Ovary (tissue), 9 donors: ENCODE measurements around the gene MYBPHL. TPM values are rescaled to one million over a fixed set of nuclear protein-coding genes. Genes with fewer than 3 reads are reported as not detected.

Experiments used
- DNase-seq, 5 donors: peaks; one replicate each; pipeline ENCODE4 v3.0.0-alpha.2; 2019 to 2020
- H3K27ac ChIP-seq, 2 donors: fragments of 200-600 bp; one replicate each; pipeline versions ENCODE4 v1.5.1 to v1.8.0; 2019 to 2022
- H3K27me3 ChIP-seq: fragments of 200-600 bp; one replicate; pipeline ENCODE4 v1.8.0; 2022
- H3K36me3 ChIP-seq: fragments of 200-600 bp; sonication (generic); one replicate; pipeline ENCODE4 v1.5.1; 2019
- H3K4me1 ChIP-seq: one replicate; pipeline ENCODE4 v1.8.1; 2013; ENCODE audit warnings: mild to moderate bottlenecking, moderate library complexity; ENCODE audit not compliant: insufficient read depth
- H3K4me3 ChIP-seq: fragments of 200-600 bp; sonication (generic); one replicate; pipeline ENCODE4 v1.5.1; 2017
- H3K9me3 ChIP-seq, 2 donors: fragments of 200-600 bp in 1 of 2; sonication (generic) in 1 of 2; one replicate each; pipeline versions ENCODE4 v1.5.1 to v1.8.1; 2013 to 2019; ENCODE audit warnings: mild to moderate bottlenecking in 1 of 2, moderate library complexity in 1 of 2
- EP300 ChIP-seq: sonication (generic); formaldehyde crosslinking; IDR thresholded peaks from one replicate; pipeline ENCODE4 v1.6.1; 2017; ENCODE audit warnings: antibody characterized with exemption
- POLR2A ChIP-seq: fragments of 450-650 bp; IDR thresholded peaks from one replicate; pipeline ENCODE4 v1.6.1; 2017; ENCODE audit warnings: antibody characterized with exemption, mild to moderate bottlenecking, moderate library complexity
- WGBS, 3 donors: extraction: QIAGEN DNeasy Blood & Tissue Kit in 1 of 3; methylation state at CpG; one replicate each; pipeline versions ENCODE4 v1.1.5 to v1.1.7; 2013 to 2017; 5-methylcytosine and 5-hydroxymethylcytosine counted together
- intact Hi-C, 4 donors: fragments of 100-400 bp; cut with DNase I; formaldehyde crosslinking; loops; one replicate each; pipeline versions ENCODE4 v1.11.0 to v1.15.1; 2022 to 2023
- polyA plus RNA-seq, 2 donors: library from polyadenylated mRNA; stranded (reverse); fragments of 200-250 nt in 1 of 2; fragments of 350-450 nt in 1 of 2; fragmentation: Illumina TruSeq in 1 of 2; extraction: RNeasy Lipid Tissue Mini Kit (QIAGEN cat#74804) in 1 of 2; gene quantifications; one replicate each; pipeline ENCODE4 v1.2.3, GENCODE V29; 2013 to 2014
- total RNA-seq, 7 donors: library from RNA; depleted of rRNA in 2 of 7; stranded (reverse); fragments of >200 nt in 2 of 7; fragmentation: NEBNext Ultra II Directional in 3 of 7; extraction: Animal tissue kit (Norgen Biotek cat#: 25700) in 3 of 7; gene quantifications; one replicate each; pipeline versions ENCODE4 v1.1.0 to v1.2.4, GENCODE V29; 2016 to 2023
- TF ChIP-seq, protein P1 (sequence below), 3 donors: fragments of 450-650 bp in 2 of 3; fragments of 200-600 bp in 1 of 3; IDR thresholded peaks; one replicate each; pipeline versions ENCODE4 v1.5.1 to v1.8.0; 2016 to 2022; ENCODE audit warnings: antibody characterized with exemption in 3 of 3, mild to moderate bottlenecking in 1 of 3
- donor health status: DM: no; HTN: no; CAD: no; lungs with moderate emphysema.
- donor health status: DM: no; HTN: no; CAD: no.
- donor health status: Bipolar disorder and iron deficiency.
- donor health status: DM: yes; HTN: yes; CAD: no.
- donor health status: DM: no; HTN: no; CAD: no.
- donor health status: DM: yes; HTN: yes; CAD: no.

MYBPHL gene
- total and polyA plus RNA-seq, 9 donors = 0.38 TPM; not detected in 8

DNA sequence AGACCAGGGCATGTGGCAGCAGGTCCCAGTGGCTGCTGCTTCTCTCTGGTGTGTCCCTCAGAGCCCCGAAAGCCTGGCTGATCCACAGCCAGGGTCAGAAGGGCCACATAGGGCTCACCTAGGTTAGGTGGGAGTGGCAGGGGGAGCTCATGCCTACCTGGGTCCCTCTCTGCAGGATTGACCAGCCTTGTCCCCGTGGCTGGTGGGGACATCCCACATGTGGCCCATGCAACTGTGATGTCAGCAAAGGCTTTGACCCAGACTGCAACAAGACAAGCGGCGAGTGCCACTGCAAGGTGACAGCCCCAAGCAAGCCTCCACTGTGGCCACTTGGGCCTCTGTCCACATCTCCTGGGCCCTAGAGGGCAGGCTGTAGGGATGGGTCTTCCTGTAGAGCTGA, 41.8 kb downstream of the MYBPHL start:
- intact Hi-C loops = loop anchor here in 2 of 4 donors (5.0 to 10.0 kb wide), 3 partner anchors 132 to 270 kb away; partner anchors contain the start of genes GPR61 (in 2 of the 2), ELAPOR1 (in 1 of the 2) and SORT1 (in 1 of the 2)
- no peak overlapping the region for H3K27ac ChIP-seq
- WGBS, 3 donors = 89 to 95% (median 91%) methylated on average over 4 of the region's 4 CpGs
- H3K4me3 ChIP-seq = no peak overlapping the region
- H3K9me3 ChIP-seq = no peaks in the 10 kb centered on the region
- TF ChIP-seq EP300 = no peak
- TF ChIP-seq POLR2A = no peak
- TF ChIP-seq, protein P1, sequence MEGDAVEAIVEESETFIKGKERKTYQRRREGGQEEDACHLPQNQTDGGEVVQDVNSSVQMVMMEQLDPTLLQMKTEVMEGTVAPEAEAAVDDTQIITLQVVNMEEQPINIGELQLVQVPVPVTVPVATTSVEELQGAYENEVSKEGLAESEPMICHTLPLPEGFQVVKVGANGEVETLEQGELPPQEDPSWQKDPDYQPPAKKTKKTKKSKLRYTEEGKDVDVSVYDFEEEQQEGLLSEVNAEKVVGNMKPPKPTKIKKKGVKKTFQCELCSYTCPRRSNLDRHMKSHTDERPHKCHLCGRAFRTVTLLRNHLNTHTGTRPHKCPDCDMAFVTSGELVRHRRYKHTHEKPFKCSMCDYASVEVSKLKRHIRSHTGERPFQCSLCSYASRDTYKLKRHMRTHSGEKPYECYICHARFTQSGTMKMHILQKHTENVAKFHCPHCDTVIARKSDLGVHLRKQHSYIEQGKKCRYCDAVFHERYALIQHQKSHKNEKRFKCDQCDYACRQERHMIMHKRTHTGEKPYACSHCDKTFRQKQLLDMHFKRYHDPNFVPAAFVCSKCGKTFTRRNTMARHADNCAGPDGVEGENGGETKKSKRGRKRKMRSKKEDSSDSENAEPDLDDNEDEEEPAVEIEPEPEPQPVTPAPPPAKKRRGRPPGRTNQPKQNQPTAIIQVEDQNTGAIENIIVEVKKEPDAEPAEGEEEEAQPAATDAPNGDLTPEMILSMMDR (IDR thresholded peaks at IDR 0.05) = no peak
- no peak for DNase-seq
- no peaks in the 10 kb centered on the region for H3K27me3 ChIP-seq
- no peaks in the 10 kb centered on the region for H3K4me1 ChIP-seq
- H3K36me3 ChIP-seq = no peaks in the 10 kb centered on the region

DNA sequence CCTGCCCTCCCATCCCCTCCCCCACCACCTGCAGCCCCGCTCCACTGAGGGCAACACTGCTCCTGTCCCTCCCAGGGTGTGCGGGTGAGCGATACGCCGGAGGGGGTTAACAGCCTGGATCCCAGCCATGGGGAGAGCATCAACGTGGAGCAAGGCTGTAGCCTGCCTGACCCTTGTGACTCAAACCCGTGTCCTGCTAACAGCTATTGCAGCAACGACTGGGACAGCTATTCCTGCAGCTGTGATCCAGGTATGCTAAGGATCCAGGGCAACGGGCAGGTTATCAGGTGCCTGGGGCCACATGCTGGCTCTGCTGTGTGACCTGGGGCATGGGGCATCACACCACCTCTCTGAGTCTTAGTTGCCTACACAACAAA, 42.4 kb downstream of the MYBPHL start:
- H3K36me3 ChIP-seq = no peaks in the 10 kb centered on the region

DNA sequence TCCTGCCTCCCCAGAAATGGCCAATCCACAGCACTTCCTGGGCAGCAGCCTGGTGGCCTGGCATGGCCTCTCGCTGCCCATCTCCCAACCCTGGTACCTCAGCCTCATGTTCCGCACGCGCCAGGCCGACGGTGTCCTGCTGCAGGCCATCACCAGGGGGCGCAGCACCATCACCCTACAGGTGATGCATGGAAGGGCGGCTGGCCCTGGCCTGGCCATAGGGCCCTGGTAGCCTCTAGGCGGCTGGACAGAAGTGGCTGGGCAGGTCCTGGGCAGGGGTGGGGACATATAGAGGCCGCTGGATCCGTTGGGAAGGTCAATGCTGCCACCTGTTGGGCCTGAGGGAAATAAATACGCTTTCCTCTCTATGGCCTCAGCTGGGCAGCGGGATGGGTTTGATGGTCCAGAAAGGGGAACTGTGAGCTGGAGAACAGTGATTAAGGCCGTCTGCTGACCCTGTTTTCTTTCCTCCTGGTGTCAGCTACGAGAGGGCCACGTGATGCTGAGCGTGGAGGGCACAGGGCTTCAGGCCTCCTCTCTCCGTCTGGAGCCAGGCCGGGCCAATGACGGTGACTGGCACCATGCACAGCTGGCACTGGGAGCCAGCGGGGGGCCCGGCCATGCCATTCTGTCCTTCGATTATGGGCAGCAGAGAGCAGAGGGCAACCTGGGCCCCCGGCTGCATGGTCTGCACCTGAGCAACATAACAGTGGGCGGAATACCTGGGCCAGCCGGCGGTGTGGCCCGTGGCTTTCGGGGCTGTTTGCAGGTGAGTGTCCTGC, 43.0 kb downstream of the MYBPHL start:
- peak; percentile 62 to 86 (median 79) for DNase-seq
- WGBS, 3 donors = 49 to 58% (median 53%) methylated on average over 23 to 29 of the region's 29 CpGs
- no peaks in the 10 kb centered on the region for H3K9me3 ChIP-seq
- no peaks in the 10 kb centered on the region for H3K4me1 ChIP-seq
- TF ChIP-seq, protein P1 (IDR thresholded peaks at IDR 0.05) = peak; percentile 76 to 98 (median 94)
- no peak for TF ChIP-seq EP300
- no peak overlapping the region for H3K4me3 ChIP-seq
- no peaks in the 10 kb centered on the region for H3K36me3 ChIP-seq
- intact Hi-C loops = loop anchor here in 3 of 4 donors (5.0 to 10.0 kb wide), 4 partner anchors 134 to 271 kb away; partner anchors contain the start of genes GPR61 (in 2 of the 3), ELAPOR1 (in 1 of the 3) and SORT1 (in 1 of the 3)
- H3K27me3 ChIP-seq = no peaks in the 10 kb centered on the region
- no peak overlapping the region for H3K27ac ChIP-seq

More for the DNA sequence above, 42.4 kb downstream of the MYBPHL start:
- Histone ChIP-seq H3K4me3 (no peak overlapping the region), H3K4me1 (no peaks in the 10 kb centered on the region), H3K9me3 (no peaks in the 10 kb centered on the region), H3K27ac (no peak overlapping the region), H3K27me3 (no peaks in the 10 kb centered on the region)
- WGBS, 3 donors = 60 to 66% (median 62%) methylated on average over 4 to 9 of the region's 9 CpGs
- no peak for DNase-seq
- TF ChIP-seq POLR2A (no peak), EP300 (no peak)
- TF ChIP-seq, protein P1 (IDR thresholded peaks at IDR 0.05) = no peak
- intact Hi-C loops = loop anchor here in 3 of 4 donors (5.0 to 10.0 kb wide), 4 partner anchors 133 to 270 kb away; partner anchors contain the start of genes GPR61 (in 2 of the 3), ELAPOR1 (in 1 of the 3) and SORT1 (in 1 of the 3)

DNA sequence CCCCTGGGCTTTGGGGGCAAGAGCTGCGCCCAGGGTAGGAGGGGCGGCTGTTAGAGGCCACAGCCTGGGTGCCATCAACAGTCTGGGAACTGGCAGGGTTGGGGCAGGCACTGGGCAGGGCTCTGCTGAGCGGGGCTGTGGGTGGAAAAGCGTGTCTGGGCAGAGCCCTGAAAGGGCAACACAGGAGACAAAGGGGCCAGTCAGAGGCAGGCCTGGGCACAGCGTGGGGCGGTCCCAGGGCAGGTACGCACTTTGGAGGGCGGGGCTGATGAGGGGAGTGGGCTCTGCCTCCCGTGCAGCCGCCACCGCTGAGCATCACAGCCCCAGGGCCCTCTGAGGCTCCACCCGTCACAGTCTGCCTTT, 43.6 kb downstream of the MYBPHL start:
- Histone ChIP-seq H3K36me3 (no peaks in the 10 kb centered on the region), H3K4me1 (no peaks in the 10 kb centered on the region), H3K4me3 (no peak overlapping the region), H3K9me3 (no peaks in the 10 kb centered on the region), H3K27ac (no peak overlapping the region), H3K27me3 (no peaks in the 10 kb centered on the region)
- peak in 1 of 5 donors; percentile 19 for DNase-seq
- WGBS, 3 donors = 60 to 75% (median 68%) methylated on average over 12 of the region's 12 CpGs
- TF ChIP-seq, protein P1 (IDR thresholded peaks at IDR 0.05) = no peak
- TF ChIP-seq EP300 (no peak), POLR2A (no peak)
- intact Hi-C loops = loop anchor here in 3 of 4 donors (5.0 to 10.0 kb wide), 4 partner anchors 134 to 272 kb away; partner anchors contain the start of genes GPR61 (in 2 of the 3), ELAPOR1 (in 1 of the 3) and SORT1 (in 1 of the 3)
